Activated naive CD8-positive, alpha-beta T cell treated with anti-CD3 and anti-CD28 coated beads, Interleukin-2, amount 50 U/mL, for 24 hours (primary cell): ENCODE results near the gene CAMKK2.
"Not testable (repeated sequence)": the region's sequence is repeated elsewhere in the genome, so short reads cannot be mapped to it uniquely, and the experiment has no call there.

Experiments
- ATAC-seq: fragments of 150-1000 bp; cut with Tn5 transposase; one replicate; pipeline ENCODE4 v1.10.0; 2021
- DNase-seq: peaks from one replicate; pipeline ENCODE4 v3.0.0; 2021
- H3K27ac Mint-ChIP-seq: one replicate; pipeline ENCODE4 v1.8.0; 2021; ENCODE audit warnings: mild to moderate bottlenecking, mixed read lengths
- H3K27me3 Mint-ChIP-seq: one replicate; pipeline ENCODE4 v1.8.0; 2021; ENCODE audit warnings: mixed read lengths
- H3K36me3 Mint-ChIP-seq: one replicate; pipeline ENCODE4 v1.8.0; 2021; ENCODE audit warnings: low read depth, mixed read lengths
- H3K4me1 Mint-ChIP-seq: one replicate; pipeline ENCODE4 v1.8.0; 2021; ENCODE audit warnings: mixed read lengths
- H3K4me3 Mint-ChIP-seq: one replicate; pipeline ENCODE4 v1.8.0; 2021; ENCODE audit warnings: mild to moderate bottlenecking, moderate library complexity, mixed read lengths
- H3K9me3 Mint-ChIP-seq: one replicate; pipeline ENCODE4 v1.8.0; 2021; ENCODE audit warnings: mixed read lengths

CAMKK2 gene

GRCh38 chr12:121222847-121223246 is 73.7 kb downstream of the CAMKK2 start:
- H3K36me3 Mint-ChIP-seq, result peaks cover 17% of the 10 kb centered on the region
- H3K27me3 Mint-ChIP-seq, result no peaks in the 10 kb centered on the region
- H3K27ac Mint-ChIP-seq, result peak overlapping the region; percentile 52
- H3K4me1 Mint-ChIP-seq, result peaks cover 26% of the 10 kb centered on the region
- ATAC-seq (no peak), DNase-seq (no peak)
- no peaks in the 10 kb centered on the region for H3K9me3 Mint-ChIP-seq
- no peak overlapping the region for H3K4me3 Mint-ChIP-seq

DNA sequence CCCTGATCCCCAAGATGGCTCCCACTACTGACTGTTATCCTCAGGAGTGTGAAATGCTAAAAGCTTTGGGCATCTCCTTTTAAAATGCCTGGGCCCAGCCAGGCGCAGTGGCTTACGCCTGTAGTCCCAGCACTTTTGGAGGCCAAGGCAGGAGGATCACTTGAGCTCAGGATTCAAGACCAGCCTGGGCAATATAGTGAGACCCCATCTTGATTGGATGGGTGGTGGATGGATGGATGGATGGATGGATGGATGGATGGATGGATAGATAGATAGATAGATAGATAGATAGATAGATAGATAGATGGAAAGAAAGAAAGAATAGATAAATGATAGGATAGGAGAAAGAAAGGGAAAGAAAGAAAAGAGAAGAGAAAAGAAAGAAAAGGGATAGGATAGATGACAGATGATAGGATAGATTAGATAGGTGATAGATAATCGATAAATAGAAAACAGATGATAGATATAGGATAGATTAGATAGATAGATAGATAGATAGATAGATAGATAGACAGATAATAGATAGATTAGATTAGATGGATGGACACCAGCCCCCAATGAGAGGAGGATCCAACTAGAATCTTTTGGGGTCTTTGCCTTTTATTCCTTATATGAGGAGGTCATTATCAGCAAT is 77.0 kb downstream of the CAMKK2 start:
- H3K4me1 Mint-ChIP-seq, result peaks cover 39% of the 10 kb centered on the region
- no peaks in the 10 kb centered on the region for H3K27me3 Mint-ChIP-seq
- H3K27ac Mint-ChIP-seq, result no peak overlapping the region
- ATAC-seq (no peak), DNase-seq (no peak)
- H3K4me3 Mint-ChIP-seq, result no peak overlapping the region
- peaks cover 18% of the 10 kb centered on the region for H3K36me3 Mint-ChIP-seq
- no peaks in the 10 kb centered on the region for H3K9me3 Mint-ChIP-seq

- DNase-seq, result no peak
- ATAC-seq, result no peak
- no peaks in the 10 kb centered on the region for H3K27me3 Mint-ChIP-seq
- H3K9me3 Mint-ChIP-seq, result no peaks in the 10 kb centered on the region
- no peak overlapping the region for H3K27ac Mint-ChIP-seq
- H3K4me1 Mint-ChIP-seq, result peaks cover 38% of the 10 kb centered on the region
- no peak overlapping the region for H3K4me3 Mint-ChIP-seq
- H3K36me3 Mint-ChIP-seq, result peaks cover 22% of the 10 kb centered on the region
Measured at GRCh38 chr12:121218588-121219352, 77.7 kb downstream of the CAMKK2 start.

GRCh38 chr12:121217761-121218160 is 78.7 kb downstream of the CAMKK2 start:
- ATAC-seq, result no peak
- Mint-ChIP-seq H3K9me3 (no peaks in the 10 kb centered on the region), H3K4me1 (peaks cover 34% of the 10 kb centered on the region)

GRCh38 chr12:121217063-121217462 is 79.4 kb downstream of the CAMKK2 start:
- ATAC-seq, result no peak
- DNase-seq, result no peak
- no peak overlapping the region for H3K27ac Mint-ChIP-seq
- no peaks in the 10 kb centered on the region for H3K9me3 Mint-ChIP-seq
- no peak overlapping the region for H3K4me3 Mint-ChIP-seq
- H3K4me1 Mint-ChIP-seq, result peaks cover 34% of the 10 kb centered on the region
- H3K36me3 Mint-ChIP-seq, result peaks cover 17% of the 10 kb centered on the region
- H3K27me3 Mint-ChIP-seq, result no peaks in the 10 kb centered on the region

More at GRCh38 chr12:121217761-121218160, 78.7 kb downstream of the CAMKK2 start:
- Mint-ChIP-seq H3K36me3 (peaks cover 18% of the 10 kb centered on the region), H3K4me3 (no peak overlapping the region), H3K27me3 (no peaks in the 10 kb centered on the region), H3K27ac (no peak overlapping the region)
- DNase-seq, result no peak

DNA sequence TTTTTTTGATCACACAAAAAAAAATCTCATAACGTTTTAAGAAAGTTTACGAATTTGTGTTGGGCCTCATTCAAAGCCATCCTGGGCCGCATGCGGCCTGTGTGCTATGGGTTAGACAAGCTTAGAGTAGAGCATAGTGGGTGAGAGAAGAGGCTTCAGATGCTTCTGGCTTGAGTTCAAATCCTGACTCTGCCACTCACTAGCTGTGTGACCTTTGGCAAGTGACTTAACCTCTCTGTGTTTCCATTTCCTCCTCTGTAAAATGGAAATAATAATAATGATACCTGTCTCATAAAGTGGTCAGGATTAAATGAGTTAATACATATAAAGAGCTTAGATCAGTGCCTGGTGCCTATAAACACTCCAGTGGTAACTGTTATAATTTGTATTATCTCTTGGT is 80.4 kb downstream of the CAMKK2 start:
- peaks cover 15% of the 10 kb centered on the region for H3K36me3 Mint-ChIP-seq
- no peaks in the 10 kb centered on the region for H3K9me3 Mint-ChIP-seq
- ATAC-seq (no peak), DNase-seq (no peak)
- H3K27ac Mint-ChIP-seq, result peak overlapping the region; percentile 52
- H3K4me1 Mint-ChIP-seq, result peaks cover 42% of the 10 kb centered on the region
- H3K4me3 Mint-ChIP-seq, result no peak overlapping the region
- H3K27me3 Mint-ChIP-seq, result no peaks in the 10 kb centered on the region

DNA sequence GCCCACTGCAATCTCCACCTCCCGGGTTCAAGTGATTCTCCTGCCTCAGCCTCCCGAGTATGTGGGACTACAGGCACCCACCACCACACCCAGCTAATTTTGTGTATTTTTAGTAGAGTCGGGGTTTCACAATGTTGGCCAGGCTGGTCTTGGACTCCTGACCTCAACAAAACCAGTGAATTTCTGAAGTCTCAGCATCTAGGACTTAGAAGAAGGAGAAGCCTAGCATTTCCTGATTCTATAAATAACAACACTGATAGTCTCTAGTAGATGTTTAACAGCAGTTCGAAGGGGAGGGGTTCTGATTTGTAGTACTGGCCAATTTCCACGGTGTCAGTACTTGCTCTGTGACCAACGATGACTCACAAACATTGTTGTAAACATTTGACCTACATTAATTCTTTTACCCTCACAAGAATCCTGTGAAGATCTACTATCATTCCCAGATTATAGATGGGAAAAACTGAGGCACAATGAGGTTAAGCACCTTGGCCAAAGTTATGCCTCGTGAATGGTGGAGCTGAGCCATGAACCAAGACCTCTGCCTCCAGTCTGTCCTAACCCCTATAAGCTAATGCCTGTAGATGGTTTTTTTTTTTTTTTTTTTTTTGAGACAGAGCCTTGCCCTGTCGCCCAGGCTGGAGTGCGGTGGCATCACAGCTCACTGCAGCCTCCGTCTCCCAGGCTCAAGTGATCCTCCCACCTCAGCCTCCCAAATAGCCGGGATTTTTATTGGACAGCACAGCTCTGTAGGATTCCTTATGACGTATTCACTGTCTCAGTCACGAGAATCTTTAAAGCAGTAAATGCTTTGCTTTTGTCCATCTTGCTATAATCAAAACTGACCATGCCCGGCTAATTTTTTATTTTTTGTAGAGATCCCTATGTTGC is 81.4 kb downstream of the CAMKK2 start:
- H3K4me1 Mint-ChIP-seq, result peaks cover 49% of the 10 kb centered on the region
- DNase-seq, result no peak
- H3K36me3 Mint-ChIP-seq, result peaks cover 15% of the 10 kb centered on the region

DNA sequence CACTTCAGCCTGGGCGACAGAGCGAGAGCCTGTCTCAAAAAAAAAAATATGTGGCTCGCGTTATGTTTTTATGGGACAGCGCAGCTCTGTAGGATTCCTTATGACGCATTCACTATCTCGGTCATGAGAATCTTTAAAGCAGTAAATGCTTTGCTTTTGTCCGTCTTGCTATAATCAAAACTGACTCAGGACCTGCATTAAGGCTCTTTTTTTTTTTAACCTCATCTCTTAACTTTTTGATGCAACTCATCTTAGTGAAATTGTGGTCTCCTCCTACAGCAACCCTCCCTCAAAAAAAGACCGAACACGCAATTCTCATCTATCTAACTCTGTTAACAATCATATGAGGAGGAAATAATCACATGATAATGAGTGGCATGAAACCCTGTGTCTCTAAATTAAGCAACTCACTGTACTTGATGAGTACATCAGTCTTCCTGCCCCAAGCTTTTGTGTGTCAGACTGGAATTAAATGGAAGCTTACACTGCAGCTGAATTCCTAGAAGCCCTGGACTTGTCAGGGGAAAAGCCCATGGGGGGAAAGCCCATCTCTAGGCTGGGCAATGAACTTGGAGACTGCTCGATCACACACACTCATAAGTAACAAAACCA is 82.2 kb downstream of the CAMKK2 start:
- Mint-ChIP-seq H3K27ac (peak overlapping the region; percentile 50), H3K4me1 (peaks cover 52% of the 10 kb centered on the region), H3K36me3 (peaks cover 15% of the 10 kb centered on the region), H3K9me3 (no peaks in the 10 kb centered on the region), H3K27me3 (no peaks in the 10 kb centered on the region), H3K4me3 (peak overlapping the region; percentile 1)
- ATAC-seq, result peak; percentile 15
- no peak for DNase-seq

More for the DNA sequence above, 81.4 kb downstream of the CAMKK2 start:
- ATAC-seq, result peak; percentile 20
- peak overlapping the region; percentile 26 for H3K4me3 Mint-ChIP-seq
- no peaks in the 10 kb centered on the region for H3K9me3 Mint-ChIP-seq
- H3K27me3 Mint-ChIP-seq, result no peaks in the 10 kb centered on the region
- H3K27ac Mint-ChIP-seq, result peak overlapping the region; percentile 52

DNA sequence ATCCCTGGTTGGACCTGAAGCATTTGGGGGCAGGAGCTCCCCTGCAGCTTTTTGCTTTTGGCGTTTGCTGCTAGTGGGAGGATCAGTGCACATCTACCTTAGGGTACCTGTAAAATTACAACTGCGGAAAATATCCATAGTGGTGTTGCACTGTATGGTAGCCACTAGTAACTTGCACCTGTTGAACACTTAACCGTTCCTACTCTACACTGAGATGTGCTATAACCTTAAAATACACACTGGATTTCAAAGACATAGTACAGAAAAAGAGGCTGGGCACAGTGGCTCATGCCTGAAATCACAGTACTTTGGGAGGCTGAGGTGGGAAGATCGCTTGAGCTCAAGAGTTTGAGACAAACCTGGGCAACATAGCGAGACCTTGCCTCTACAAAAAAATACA is 83.6 kb downstream of the CAMKK2 start:
- H3K4me1 Mint-ChIP-seq, result peaks cover 52% of the 10 kb centered on the region
- peaks cover 12% of the 10 kb centered on the region for H3K36me3 Mint-ChIP-seq
- H3K27me3 Mint-ChIP-seq, result no peaks in the 10 kb centered on the region
- ATAC-seq (no peak), DNase-seq (no peak)
- H3K9me3 Mint-ChIP-seq, result no peaks in the 10 kb centered on the region
- H3K4me3 Mint-ChIP-seq, result no peak overlapping the region
- no peak overlapping the region for H3K27ac Mint-ChIP-seq

- Mint-ChIP-seq H3K4me1 (peaks cover 35% of the 10 kb centered on the region), H3K27ac (peak within 1 kb of the TSS; percentile 93)
- DNase-seq, result peak; percentile 88
Measured at GRCh38 chr12:121209624-121210572, 86.6 kb downstream of the CAMKK2 start, which contains the start of gene P2RX4. Gene P2RX4, plus strand, starts transcription at chr12:121210129. Its CDS starts 36 bp downstream, at chr12:121210165.

GRCh38 chr12:121209221-121209620 is 87.3 kb downstream of the CAMKK2 start:
- H3K9me3 Mint-ChIP-seq, result no peaks in the 10 kb centered on the region
- ATAC-seq, result no peak
- H3K27ac Mint-ChIP-seq, result peak overlapping the region; percentile 59
- H3K4me3 Mint-ChIP-seq, result peak overlapping the region; percentile 84
- peaks cover 35% of the 10 kb centered on the region for H3K4me1 Mint-ChIP-seq
- peaks cover 4% of the 10 kb centered on the region for H3K36me3 Mint-ChIP-seq
- DNase-seq, result no peak
- no peaks in the 10 kb centered on the region for H3K27me3 Mint-ChIP-seq

More at GRCh38 chr12:121209624-121210572, 86.6 kb downstream of the CAMKK2 start, which contains the start of gene P2RX4:
- Mint-ChIP-seq H3K36me3 (peaks cover 7% of the 10 kb centered on the region), H3K27me3 (no peaks in the 10 kb centered on the region), H3K9me3 (no peaks in the 10 kb centered on the region), H3K4me3 (peak within 1 kb of the TSS; percentile 84)
- peak; percentile 87 for ATAC-seq

DNA sequence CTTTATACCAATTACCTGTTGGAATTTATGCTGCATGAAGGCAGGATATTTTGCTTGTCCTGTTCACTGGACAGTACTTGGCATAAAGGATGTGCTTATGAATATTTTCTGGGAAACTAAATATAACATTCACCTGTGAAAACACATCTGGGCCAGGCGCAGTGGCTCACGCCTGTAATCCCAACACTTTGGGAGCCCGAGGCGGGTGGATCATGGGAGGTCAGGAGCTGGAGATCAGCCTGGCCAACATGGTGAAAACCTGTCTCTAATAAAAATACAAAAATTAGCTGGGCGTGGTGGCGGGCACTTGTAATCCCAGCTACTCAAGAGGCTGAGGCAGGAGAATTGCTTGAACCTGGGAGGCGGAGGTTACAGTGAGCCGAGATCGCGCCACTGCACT is 87.9 kb downstream of the CAMKK2 start:
- H3K27ac Mint-ChIP-seq, H3K9me3 Mint-ChIP-seq: not testable (repeated sequence)
- H3K4me1 Mint-ChIP-seq, result peaks cover 37% of the 10 kb centered on the region

GRCh38 chr12:121205491-121205890 is 91.0 kb downstream of the CAMKK2 start:
- Mint-ChIP-seq H3K9me3 (no peaks in the 10 kb centered on the region), H3K27me3 (no peaks in the 10 kb centered on the region), H3K36me3 (no peaks in the 10 kb centered on the region), H3K4me3 (no peak overlapping the region), H3K27ac (no peak overlapping the region), H3K4me1 (peaks cover 15% of the 10 kb centered on the region)
- ATAC-seq, result no peak
- DNase-seq, result no peak

More for the DNA sequence above, 87.9 kb downstream of the CAMKK2 start:
- not testable (repeated sequence) for ATAC-seq, H3K36me3 Mint-ChIP-seq, H3K27me3 Mint-ChIP-seq, H3K4me3 Mint-ChIP-seq, DNase-seq
